Esophagus squamous epithelium (tissue), 4 donors: Measurements from ENCODE around the gene GMDS.

Experiments
- CTCF ChIP-seq, 6 experiments: fragments of 450-650 bp in 4 of 6; fragments of 200-600 bp in 2 of 6; sonication (generic) in 2 of 6; IDR thresholded peaks; one replicate each; pipeline ENCODE4 v1.5.1; 2016 to 2019; ENCODE audit warnings: antibody characterized with exemption in 6 of 6, mild to moderate bottlenecking in 4 of 6, moderate library complexity in 4 of 6
- POLR2A ChIP-seq, 4 donors: fragments of 450-650 bp; IDR thresholded peaks; one replicate each; pipeline ENCODE4 v1.6.1; 2017; ENCODE audit warnings: antibody characterized with exemption in 4 of 4, mild to moderate bottlenecking in 4 of 4, moderate library complexity in 3 of 4

GRCh38 chr6:1787894-1788293 is 457.5 kb downstream of the GMDS start:
- TF ChIP-seq CTCF (IDR thresholded peaks at IDR 0.05) (no peak), POLR2A (IDR thresholded peaks at IDR 0.05) (no peak)
